Activated CD8-positive, alpha-beta T cell treated with anti-CD3 and anti-CD28 coated beads for 36 hours (primary cell): ENCODE measurements around the gene RASD1. TPM values are rescaled to one million over a fixed set of nuclear protein-coding genes. Genes with fewer than 3 reads are reported as not detected.

Experiments used
- ATAC-seq: fragments of 200-7000 bp; cut with Tn5 transposase; one replicate; pipeline ENCODE4 v1.10.0; 2021; ENCODE audit warnings: mild to moderate bottlenecking, moderate library complexity
- CTCF ChIA-PET: fragments of 350-600 bp; sonication (Branson Sonifier 250); formaldehyde crosslinking; loops from one replicate; lab custom pipeline; 2021; ENCODE audit warnings: antibody characterized with exemption; lab: Charles Lee
- POLR2A ChIA-PET: fragments of 350-600 bp; sonication (Branson Sonifier 250); formaldehyde crosslinking; loops from one replicate; lab custom pipeline; 2021; ENCODE audit warnings: antibody characterized with exemption; lab: Charles Lee
- DNase-seq: peaks from one replicate; pipeline ENCODE4 v3.0.0-alpha.2; 2020
- H3K27ac Mint-ChIP-seq: one replicate; pipeline ENCODE4 v1.8.0; 2021; ENCODE audit warnings: mild to moderate bottlenecking, mixed read lengths
- H3K27me3 Mint-ChIP-seq: one replicate; pipeline ENCODE4 v1.8.0; 2021; ENCODE audit warnings: mixed read lengths
- H3K36me3 Mint-ChIP-seq: one replicate; pipeline ENCODE4 v1.8.0; 2021; ENCODE audit warnings: low read depth, mixed read lengths
- H3K4me1 Mint-ChIP-seq: one replicate; pipeline ENCODE4 v1.8.0; 2021; ENCODE audit warnings: low read depth, mixed read lengths
- H3K4me3 Mint-ChIP-seq: one replicate; pipeline ENCODE4 v1.8.0; 2021; ENCODE audit warnings: mild to moderate bottlenecking, moderate library complexity, mixed read lengths
- H3K9me3 Mint-ChIP-seq: one replicate; pipeline ENCODE4 v1.8.0; 2021; ENCODE audit warnings: mixed read lengths
- intact Hi-C: fragments of 100-400 bp; cut with micrococcal nuclease; formaldehyde crosslinking; loops from one replicate; pipeline ENCODE4 v1.10.0; 2022
- total RNA-seq, 2 experiments: library from RNA; stranded (reverse); gene quantifications; one replicate each; pipeline ENCODE4 v1.2.3, GENCODE V29; 2021
- TF ChIP-seq, protein P1 (sequence below): fragments of 200-600 bp; IDR thresholded peaks from one replicate; pipeline ENCODE4 v1.8.0; 2022; ENCODE audit warnings: antibody characterized with exemption, mild to moderate bottlenecking

The RASD1 gene
- under 1 TPM; 0.54 to 0.74 TPM for total RNA-seq

DNA sequence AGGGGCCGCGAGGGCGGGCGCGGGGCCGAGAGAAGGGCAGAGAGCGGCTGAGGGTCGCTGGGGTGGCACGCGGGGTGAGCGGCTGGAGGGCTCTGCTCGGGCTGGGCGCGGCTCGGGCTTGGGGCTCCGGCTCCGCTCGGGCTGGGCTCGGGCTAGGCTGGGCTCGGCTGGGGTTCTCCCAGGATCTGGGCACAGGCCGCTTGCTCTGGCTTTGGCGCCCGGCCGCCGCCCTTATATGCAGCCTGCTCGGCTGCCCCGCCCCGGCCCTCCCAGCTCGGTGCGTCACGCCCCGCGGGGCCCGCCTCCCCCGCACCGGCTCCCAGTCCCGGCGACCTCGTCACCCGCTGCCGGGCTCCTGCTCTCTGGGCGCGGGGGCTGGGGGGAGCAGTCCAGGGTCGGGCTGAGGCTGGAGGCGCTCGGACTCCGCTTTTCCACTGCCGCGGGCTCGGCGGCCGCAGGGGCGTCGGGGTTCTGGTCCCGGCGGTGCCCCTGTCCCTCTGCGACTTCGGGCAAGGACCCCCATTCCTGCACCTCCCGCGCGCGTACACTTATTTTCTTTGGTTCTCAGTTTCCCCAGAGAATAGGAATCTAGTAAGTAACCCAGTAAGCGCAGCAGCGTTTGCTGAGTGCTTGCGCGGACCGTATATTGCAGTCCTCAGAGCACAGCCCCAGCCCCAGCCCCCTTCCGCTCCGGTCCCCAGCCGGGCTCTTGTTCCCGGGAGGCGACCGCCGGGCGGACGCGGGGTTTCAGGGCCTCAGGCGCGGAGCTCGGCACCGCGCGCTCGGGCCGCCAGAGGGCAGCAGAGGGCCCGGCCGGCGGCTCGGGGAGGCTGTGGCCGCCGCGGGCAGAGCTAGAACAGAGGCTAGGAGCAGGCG, at the start of gene RASD1:
Gene RASD1 (minus strand): TSS at position 207 of the 876 bp plus-strand sequence. CDS start 214 bp downstream, outside the sequence.
- TF ChIP-seq, protein P1, sequence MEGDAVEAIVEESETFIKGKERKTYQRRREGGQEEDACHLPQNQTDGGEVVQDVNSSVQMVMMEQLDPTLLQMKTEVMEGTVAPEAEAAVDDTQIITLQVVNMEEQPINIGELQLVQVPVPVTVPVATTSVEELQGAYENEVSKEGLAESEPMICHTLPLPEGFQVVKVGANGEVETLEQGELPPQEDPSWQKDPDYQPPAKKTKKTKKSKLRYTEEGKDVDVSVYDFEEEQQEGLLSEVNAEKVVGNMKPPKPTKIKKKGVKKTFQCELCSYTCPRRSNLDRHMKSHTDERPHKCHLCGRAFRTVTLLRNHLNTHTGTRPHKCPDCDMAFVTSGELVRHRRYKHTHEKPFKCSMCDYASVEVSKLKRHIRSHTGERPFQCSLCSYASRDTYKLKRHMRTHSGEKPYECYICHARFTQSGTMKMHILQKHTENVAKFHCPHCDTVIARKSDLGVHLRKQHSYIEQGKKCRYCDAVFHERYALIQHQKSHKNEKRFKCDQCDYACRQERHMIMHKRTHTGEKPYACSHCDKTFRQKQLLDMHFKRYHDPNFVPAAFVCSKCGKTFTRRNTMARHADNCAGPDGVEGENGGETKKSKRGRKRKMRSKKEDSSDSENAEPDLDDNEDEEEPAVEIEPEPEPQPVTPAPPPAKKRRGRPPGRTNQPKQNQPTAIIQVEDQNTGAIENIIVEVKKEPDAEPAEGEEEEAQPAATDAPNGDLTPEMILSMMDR, result peak; percentile 97
- peak within 1 kb of the TSS; percentile 62 for H3K4me3 Mint-ChIP-seq
- peaks cover 15% of the 10 kb centered on the region for H3K4me1 Mint-ChIP-seq
- ChIA-PET CTCF (interaction anchor here (0.7 to 4.3 kb wide), 61 partner anchors 9 to 592 kb away, joined by 3 to 100 read pairs (median 4); partner anchors contain the start of genes MED9 and PEMT), POLR2A (interaction anchor here (0.7 to 1.3 kb wide), 3 partner anchors 10 to 145 kb away, joined by 3 read pairs; no protein-coding TSS in a partner anchor)
- peaks cover 8% of the 10 kb centered on the region for H3K36me3 Mint-ChIP-seq
- DNase-seq, result peak; percentile 84
- intact Hi-C loops, result loop anchor here (2.0 to 10.0 kb wide), 3 partner anchors 71 to 146 kb away; no protein-coding TSS in a partner anchor
- peaks cover 8% of the 10 kb centered on the region for H3K27me3 Mint-ChIP-seq
- no peak within 1 kb of the TSS for H3K27ac Mint-ChIP-seq
- ATAC-seq, result peak; percentile 88
- no peaks in the 10 kb centered on the region for H3K9me3 Mint-ChIP-seq

GRCh38 chr17:17545984-17546383, 49.8 kb upstream of the RASD1 start:
- no peak overlapping the region for H3K4me3 Mint-ChIP-seq
- ChIA-PET CTCF (no interaction called here), POLR2A (no interaction called here)
- no peaks in the 10 kb centered on the region for H3K4me1 Mint-ChIP-seq
- no peaks in the 10 kb centered on the region for H3K27me3 Mint-ChIP-seq
- TF ChIP-seq, protein P1, result no peak
- intact Hi-C loops, result no loop called here
- no peaks in the 10 kb centered on the region for H3K9me3 Mint-ChIP-seq
- H3K27ac Mint-ChIP-seq, result no peak overlapping the region
- ATAC-seq (no peak), DNase-seq (no peak)
- H3K36me3 Mint-ChIP-seq, result no peaks in the 10 kb centered on the region

- POLR2A ChIA-PET, result no interaction called here
- H3K36me3 Mint-ChIP-seq, result no peaks in the 10 kb centered on the region
- ATAC-seq, result no peak
Observed at GRCh38 chr17:17545031-17545820, 49.0 kb upstream of the RASD1 start.

DNA sequence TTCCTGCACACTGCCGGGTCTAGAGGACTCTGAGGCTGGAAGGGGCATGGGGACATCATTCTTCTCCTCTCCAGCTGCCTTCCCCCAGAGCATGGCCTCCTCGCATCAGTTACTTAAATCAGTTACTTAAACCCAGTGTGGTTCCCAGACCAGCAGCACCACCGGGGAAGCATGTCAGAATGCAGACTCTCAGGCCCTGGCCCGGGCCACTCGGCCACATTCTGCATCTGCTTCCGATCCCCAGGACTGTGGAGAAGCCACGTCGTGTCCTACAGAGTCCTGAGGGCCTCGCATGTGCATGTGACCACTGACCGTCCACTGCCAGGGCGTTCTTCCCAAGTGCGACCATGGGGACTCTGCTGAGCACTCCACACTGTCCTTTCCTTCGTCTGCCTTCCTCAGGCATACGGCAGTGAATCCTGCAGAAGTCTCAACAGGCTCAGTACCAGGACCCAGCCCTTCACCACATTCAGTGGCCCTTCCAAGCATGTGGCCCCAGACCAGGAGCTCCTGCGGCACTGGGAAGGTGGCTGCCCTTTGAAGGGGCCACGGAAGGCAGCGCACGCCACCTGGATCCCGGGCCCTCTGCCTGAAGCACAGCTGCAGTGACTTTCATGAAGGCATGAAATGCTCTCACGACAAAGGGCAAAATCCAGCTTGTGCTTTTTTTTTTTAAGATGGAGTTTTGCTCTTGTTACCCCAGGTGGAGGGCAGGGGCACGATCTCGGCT, 46.9 kb upstream of the RASD1 start:
- ChIA-PET CTCF (interaction anchor here (1.0 kb wide), 1 partner anchor 98 kb away, joined by 3 read pairs; no protein-coding TSS in a partner anchor), POLR2A (no interaction called here)
- Mint-ChIP-seq H3K9me3 (no peaks in the 10 kb centered on the region), H3K4me1 (no peaks in the 10 kb centered on the region), H3K27me3 (no peaks in the 10 kb centered on the region), H3K36me3 (no peaks in the 10 kb centered on the region), H3K27ac (no peak overlapping the region), H3K4me3 (no peak overlapping the region)
- ATAC-seq, result no peak
- DNase-seq, result no peak
- intact Hi-C loops, result no loop called here
- TF ChIP-seq, protein P1, result no peak

More at GRCh38 chr17:17545031-17545820, 49.0 kb upstream of the RASD1 start:
- CTCF ChIA-PET, result no interaction called here
- Mint-ChIP-seq H3K4me1 (no peaks in the 10 kb centered on the region), H3K27me3 (no peaks in the 10 kb centered on the region), H3K4me3 (no peak overlapping the region), H3K27ac (no peak overlapping the region), H3K9me3 (no peaks in the 10 kb centered on the region)
- DNase-seq, result no peak
- TF ChIP-seq, protein P1, result no peak
- intact Hi-C loops, result no loop called here
